Bone marrow (tissue), 2 donors: ENCODE data around the gene ZBTB25.
"Not testable (repeated sequence)": the region's sequence is repeated elsewhere in the genome, so short reads cannot be mapped to it uniquely, and the experiment has no call there.

Experiments used
- DNase-seq, 2 donors: peaks; one replicate each; lab custom pipeline; 2025; lab: John Stamatoyannopoulos, UW

ZBTB25 gene

GRCh38 chr14:64503434-64504309 lies at the start of gene ZBTB25:
Gene ZBTB25 (minus strand): TSS chr14:64503838. CDS start chr14:64490533, 13,305 bp downstream.
- peak; percentile 88 to 90 for DNase-seq

GRCh38 chr14:64550621-64551333 lies 47.1 kb upstream of the ZBTB25 start:
- DNase-seq: no peak

GRCh38 chr14:64549791-64550620 lies 46.4 kb upstream of the ZBTB25 start, which contains the start of gene PPP1R36:
Gene PPP1R36 (plus strand): TSS chr14:64549961. CDS start chr14:64549998, 37 bp downstream.
- DNase-seq: no peak

GRCh38 chr14:64549016-64549415 lies 45.4 kb upstream of the ZBTB25 start:
- DNase-seq: no peak

GRCh38 chr14:64544607-64545312 lies 41.1 kb upstream of the ZBTB25 start:
- DNase-seq: no peak

GRCh38 chr14:64542836-64543201 lies 39.2 kb upstream of the ZBTB25 start:
- DNase-seq: no peak

- DNase-seq: no peak
Measured at GRCh38 chr14:64541972-64542835, 38.6 kb upstream of the ZBTB25 start.

- DNase-seq: no peak
Measured at GRCh38 chr14:64541261-64541971, 37.8 kb upstream of the ZBTB25 start.

- DNase-seq: peak; percentile 77 to 98
Measured at GRCh38 chr14:64540208-64541202, 36.9 kb upstream of the ZBTB25 start, which contains the start of gene HSPA2. Gene HSPA2 (plus strand): TSS chr14:64540741. CDS start chr14:64540850, 109 bp downstream.

- DNase-seq: no peak
Measured at GRCh38 chr14:64536488-64537245, 33.0 kb upstream of the ZBTB25 start.

GRCh38 chr14:64531567-64531966 lies 27.9 kb upstream of the ZBTB25 start:
- DNase-seq: no peak

GRCh38 chr14:64525354-64525753 lies 21.7 kb upstream of the ZBTB25 start:
- DNase-seq: no peak

GRCh38 chr14:64522591-64523355 lies 19.1 kb upstream of the ZBTB25 start:
- DNase-seq: no peak

- no peak for DNase-seq
Measured at GRCh38 chr14:64520699-64521098, 17.1 kb upstream of the ZBTB25 start.

GRCh38 chr14:64518229-64518628 lies 14.6 kb upstream of the ZBTB25 start:
- DNase-seq: no peak

GRCh38 chr14:64517667-64518066 lies 14.0 kb upstream of the ZBTB25 start:
- not testable (repeated sequence) for DNase-seq

GRCh38 chr14:64516969-64517368 lies 13.3 kb upstream of the ZBTB25 start:
- DNase-seq: no peak
